RKO (cell line): ENCODE measurements around the gene MARS1.

ENCODE experiments used
- DNase-seq: peaks from one replicate; pipeline ENCODE4 v3.0.0-alpha.2; 2016; ENCODE audit warnings: low spot score

The MARS1 gene

DNA sequence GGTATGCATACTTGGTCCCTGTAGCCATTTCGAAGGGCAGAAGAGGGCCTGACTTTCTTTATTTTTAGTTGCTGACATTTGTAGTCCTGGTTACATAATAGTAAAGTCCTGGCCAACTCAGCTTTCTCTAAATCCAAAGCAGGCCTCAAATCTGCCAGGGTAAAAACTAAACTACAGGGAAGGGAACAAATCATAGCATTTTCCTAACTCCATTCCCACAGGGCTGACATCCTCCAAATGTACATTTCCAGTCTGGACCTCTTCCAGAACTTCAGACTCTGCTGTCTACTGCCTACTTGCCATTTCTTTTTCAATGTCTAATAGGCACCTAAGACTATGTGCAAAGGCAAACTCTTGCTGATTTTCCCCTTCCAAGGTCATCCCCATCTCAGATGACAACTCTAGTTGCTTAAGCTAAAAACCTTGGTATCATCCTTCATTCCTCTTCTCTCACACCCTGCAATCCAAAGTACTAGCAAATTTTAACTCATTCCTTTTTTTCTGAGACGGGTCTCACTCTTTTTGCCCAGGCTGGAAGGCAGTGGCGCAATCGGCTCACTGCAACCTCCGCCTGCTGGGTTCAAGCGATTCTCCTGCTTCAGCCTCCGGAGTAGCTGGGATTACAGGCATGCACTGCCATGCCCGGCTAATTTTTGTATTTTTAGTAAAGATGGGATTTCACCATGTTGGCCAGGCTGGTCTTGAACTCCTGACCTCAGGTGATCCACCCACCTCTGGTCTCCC lies 30.5 kb downstream of the MARS1 start:
- DNase-seq: no peak

DNA sequence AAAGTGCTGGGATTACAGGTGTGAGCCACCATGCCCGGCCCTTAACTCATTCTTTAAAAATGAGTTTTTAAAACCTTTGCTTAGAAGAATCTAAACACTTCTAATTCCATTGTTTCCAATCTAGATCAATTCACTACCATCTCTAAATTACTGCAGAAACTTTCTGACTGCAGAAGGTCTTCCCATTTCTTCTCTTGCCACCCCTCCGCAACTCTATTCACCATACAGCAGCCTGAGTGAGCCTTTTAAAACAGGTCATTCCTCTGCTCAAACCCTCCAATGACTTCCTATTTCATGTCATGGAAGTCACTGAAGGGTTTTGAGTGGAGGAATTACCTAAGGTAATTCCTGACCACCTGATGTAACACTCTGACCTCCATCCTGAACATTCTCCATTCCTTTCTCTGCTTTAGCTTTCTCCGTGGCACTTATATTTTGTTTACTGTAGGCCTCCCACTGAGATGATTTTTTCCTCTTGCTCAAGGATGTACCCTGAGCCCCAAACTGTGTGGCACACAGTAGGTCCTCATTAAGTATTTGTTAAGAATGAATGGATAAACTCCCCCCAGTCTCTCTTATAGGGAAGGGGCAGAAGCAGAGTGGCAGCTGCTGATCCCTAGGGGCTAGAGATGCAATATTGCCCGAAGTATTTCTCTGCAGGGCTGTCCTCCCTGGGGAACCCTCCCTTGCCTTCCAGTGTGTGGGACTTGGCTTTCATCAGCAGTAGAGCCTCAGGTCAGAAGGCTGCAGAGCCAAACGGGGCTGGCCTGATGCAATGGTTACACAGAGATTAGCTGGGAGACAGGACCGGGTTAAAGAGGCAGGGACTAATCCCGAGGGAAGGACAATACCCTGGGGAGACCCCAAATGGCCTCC lies 31.3 kb downstream of the MARS1 start:
- peak; percentile 43 for DNase-seq

DNA sequence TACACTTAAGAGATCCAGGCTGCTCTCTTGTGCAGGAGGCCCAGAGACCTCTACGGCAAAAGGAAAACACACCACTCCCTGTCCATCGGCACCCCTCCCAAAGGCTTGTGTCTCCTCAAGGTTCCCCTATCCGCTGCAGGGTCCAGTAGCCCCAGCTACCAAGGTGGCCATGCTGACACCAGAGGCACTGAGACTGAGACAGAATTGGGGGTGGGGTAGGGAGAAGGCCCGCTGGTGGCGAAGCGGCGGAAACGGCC lies 31.9 kb downstream of the MARS1 start:
- peak; percentile 78 for DNase-seq

DNA sequence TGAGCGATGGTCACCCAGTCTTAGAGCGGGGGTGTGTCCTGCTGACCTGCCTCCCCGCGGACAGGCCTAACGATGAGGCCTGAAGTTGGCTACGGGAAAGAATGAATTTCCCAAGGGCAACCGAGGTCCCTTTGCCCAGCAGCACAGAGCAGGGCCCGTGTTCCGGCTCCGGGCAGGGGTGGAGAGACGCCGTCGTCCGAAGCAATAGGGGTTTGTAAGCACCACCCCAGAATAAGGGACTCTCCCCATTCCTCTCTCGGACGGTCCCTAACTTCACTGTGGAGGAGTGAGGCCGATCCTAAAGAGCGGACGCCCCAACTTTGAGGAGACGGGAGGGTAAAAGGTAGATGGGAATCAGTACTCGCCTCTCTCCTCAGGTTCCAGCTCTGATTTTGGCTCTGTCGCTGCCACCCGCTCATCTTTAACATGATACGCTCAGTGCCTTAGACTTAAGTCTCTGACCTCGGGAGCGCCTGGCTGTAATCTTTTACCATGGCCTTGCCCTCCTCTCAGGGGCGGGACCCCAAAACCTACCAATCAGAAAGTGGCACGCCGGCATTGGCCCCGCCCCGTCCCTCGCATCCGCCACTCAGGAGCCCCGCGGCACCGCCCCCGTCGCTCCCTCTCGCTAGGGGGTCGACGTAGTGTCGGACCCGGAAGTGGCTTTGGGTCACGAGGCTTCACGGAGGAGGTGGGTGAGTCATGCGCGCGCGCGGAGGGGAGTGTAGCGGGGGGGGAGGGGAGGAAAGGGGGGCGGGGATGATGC lies 32.4 kb downstream of the MARS1 start, which contains the start of gene DDIT3:
Gene DDIT3, minus strand, starts transcription at position 462 of the 766 bp plus-strand sequence. CDS start 3,108 bp downstream, outside the sequence.
- DNase-seq: peak; percentile 98

DNA sequence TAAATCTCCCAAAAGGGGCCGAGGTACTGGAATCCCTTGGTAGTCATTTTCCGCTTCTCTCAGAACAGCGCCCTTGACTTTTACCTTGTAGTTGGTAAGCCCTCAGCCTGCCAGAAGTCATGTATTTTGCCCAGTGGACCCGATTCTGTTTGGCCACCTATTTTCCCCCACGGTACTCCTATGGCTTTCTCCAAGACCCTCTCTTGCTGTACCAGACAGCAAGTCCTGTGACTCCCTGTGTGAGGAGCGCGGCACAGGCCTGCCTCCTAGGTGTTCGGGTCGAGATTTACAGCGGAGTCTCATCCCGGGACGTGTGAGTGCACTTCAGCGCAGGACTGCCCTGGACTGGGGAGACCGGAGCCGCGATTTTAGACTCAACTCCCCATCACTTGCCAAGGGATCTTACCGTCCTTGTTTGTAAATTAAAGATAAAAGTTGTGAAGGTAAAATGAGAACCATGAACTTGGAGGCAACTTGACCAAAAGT lies 33.7 kb downstream of the MARS1 start:
- no peak for DNase-seq

DNA sequence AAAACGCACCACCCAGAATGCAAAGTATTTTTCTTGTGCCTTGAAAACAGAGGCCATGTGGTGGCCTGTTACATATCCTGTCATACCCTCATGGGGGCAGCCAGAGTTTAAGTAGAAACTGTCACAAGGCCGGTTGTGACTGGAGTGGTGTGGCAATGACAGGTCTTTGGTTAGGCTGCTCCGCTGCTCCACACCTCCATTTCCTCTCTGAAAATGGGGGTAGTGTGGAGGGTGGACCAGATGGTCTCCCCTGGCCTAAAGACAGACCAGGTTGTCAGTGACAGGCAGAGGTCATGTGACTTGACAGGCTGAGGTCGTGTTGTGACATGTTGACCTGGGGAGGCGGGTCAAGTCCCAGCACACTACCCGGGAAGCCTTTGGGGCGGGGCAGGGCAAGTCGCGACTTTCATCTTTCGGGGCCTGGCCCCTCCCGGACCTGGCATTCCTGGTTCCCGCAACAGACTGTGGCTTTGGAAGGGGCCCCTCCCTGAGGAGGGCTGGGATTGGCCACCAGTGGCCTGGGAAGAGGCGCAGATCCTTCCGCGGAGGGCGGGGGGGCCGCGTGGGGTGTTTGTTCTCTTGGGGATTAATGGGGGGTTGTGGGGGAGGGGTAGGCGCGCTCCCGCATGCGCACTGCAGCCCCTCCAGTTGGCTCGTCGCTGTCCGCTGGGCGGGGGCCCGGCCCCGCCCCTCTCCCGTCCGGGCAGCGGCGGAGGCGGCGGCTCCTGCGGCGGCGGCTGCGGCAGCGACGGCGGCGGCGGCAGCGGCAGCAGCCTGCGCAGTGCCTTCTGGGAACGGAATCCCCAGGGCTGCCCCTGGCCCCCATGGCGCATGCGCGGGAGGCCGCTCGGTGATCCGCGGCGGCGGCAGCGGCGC lies 34.4 kb downstream of the MARS1 start, which contains the start of gene MBD6:
Gene MBD6, plus strand, starts transcription at position 814 of the 876 bp plus-strand sequence. CDS start 1,480 bp downstream, outside the sequence.
- DNase-seq: peak; percentile 92

DNA sequence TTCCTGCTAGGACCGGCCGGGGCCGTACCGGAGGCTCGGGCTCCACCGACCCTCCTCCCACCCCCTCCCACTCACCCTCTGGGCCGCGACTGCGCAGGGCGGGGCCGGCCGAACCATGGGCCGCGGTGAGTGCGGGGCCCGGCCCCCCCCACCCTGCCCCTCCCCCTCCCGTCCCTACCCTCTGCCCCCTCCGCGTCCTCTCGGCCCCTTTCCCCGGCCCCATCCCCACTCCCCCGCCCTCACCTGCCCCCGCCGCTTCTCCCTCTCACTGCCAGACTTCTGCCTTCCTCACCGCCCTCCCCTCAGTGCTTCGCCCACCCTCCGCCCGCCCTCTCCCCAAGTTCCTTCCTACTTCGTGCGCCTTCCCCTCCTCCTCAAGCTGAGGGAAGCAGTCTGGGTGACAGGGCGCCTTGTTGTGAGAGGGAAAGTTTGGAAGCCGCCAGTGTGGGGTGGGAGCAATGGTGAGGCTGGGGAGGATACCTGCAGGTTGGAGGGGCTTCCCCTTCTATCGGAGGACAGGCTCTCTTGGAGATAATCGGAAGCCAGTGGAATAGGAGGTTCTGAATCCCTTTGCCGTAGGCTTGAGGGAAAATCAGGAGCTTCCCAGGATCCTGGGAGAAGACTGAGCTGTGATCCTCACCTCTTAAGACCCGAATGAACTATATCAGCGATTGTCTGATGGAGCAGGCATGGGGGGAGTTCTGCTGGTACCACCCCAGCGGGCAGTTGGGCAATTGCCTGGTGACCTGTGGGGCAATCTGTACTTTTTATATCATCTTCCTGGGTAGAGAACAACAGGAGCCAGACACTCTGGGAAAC lies 35.2 kb downstream of the MARS1 start:
- peak; percentile 71 for DNase-seq

DNA sequence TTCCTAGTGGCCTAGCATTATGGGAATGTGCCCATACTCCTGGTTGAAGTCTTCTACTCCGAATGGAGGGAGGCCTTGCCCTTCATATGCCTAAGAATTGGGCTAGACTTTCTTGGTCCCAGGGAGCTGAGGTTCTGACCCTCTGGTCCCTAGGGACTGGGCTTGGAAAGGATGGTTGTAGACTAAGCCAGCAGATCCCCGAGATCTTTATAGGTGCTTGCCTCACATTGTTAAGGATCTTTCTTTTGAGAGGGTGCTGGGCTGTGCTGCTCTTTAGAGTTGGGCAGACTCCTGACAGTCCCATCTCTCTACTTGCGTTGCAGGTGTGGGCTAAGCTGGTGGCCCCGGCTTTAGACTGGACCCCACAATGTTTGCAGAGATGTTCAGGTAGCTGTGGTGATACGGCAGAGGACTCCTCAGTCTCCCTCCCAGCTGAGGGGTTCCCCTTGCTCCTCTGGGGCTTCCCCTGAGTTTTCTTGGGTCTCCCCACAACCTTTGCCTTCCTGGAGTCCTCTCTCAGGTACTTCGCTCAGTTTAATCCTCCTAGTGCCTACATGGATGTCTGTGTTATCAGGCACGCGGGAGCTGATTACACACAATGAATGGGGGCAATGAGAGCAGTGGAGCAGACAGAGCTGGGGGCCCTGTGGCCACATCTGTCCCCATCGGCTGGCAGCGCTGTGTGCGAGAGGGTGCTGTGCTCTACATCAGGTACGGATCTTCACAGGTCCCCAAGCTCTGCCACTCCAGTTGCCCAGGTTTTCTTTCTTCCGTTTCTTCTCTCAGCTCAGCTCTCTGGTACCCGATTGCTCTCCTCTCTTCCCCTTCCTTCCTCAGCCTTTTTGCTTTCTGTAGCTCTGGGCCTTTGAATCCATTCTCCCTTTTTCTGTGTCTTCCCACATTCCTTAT lies 36.1 kb downstream of the MARS1 start:
- DNase-seq: no peak

DNA sequence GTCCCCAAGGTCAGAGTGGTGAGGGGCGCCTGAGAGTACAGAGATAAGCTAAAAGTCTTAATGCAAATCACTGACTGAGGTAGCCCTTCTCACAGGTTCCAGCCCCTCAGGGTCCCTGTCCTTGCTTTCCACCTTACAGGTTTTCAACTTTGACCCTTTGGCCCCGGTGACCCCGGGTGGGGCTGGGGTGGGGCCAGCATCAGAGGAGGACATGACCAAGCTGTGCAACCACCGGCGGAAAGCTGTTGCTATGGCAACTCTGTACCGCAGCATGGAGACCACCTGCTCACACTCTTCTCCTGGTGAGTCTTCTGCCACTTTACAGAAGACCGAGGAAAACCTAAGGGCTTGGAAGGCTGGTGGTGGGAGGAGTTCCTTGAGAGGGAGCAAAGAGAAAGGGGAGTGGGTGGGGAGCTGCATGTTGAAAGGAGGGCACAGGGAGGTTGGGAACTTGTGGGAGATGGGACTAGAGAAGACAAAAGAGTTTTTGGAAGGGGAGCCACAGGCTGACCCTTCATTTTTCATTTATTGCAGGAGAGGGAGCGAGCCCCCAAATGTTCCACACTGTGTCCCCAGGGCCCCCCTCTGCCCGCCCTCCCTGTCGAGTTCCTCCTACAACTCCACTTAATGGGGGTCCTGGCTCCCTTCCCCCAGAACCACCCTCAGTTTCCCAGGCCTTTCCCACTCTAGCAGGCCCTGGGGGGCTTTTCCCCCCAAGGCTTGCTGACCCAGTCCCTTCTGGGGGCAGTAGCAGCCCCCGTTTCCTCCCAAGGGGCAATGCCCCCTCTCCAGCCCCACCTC lies 37.1 kb downstream of the MARS1 start:
- no peak for DNase-seq

DNA sequence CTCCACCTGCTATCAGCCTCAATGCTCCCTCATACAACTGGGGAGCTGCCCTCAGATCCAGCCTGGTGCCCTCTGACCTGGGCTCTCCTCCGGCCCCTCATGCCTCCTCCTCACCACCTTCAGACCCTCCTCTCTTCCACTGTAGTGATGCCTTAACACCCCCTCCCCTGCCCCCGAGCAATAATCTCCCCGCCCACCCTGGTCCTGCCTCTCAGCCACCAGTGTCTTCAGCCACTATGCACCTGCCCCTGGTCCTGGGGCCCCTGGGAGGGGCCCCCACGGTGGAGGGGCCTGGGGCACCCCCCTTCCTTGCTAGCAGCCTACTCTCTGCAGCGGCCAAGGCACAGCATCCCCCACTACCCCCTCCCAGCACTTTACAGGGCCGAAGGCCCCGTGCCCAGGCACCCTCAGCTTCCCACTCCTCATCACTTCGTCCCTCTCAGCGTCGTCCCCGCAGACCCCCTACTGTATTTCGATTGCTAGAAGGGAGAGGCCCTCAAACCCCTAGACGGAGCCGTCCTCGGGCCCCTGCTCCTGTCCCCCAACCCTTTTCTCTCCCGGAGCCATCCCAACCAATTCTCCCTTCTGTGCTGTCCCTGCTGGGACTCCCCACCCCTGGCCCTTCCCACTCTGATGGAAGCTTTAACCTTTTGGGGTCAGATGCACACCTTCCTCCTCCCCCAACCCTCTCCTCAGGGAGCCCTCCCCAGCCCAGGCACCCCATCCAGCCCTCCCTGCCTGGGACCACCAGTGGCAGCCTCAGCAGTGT lies 37.9 kb downstream of the MARS1 start:
- no peak for DNase-seq

DNA sequence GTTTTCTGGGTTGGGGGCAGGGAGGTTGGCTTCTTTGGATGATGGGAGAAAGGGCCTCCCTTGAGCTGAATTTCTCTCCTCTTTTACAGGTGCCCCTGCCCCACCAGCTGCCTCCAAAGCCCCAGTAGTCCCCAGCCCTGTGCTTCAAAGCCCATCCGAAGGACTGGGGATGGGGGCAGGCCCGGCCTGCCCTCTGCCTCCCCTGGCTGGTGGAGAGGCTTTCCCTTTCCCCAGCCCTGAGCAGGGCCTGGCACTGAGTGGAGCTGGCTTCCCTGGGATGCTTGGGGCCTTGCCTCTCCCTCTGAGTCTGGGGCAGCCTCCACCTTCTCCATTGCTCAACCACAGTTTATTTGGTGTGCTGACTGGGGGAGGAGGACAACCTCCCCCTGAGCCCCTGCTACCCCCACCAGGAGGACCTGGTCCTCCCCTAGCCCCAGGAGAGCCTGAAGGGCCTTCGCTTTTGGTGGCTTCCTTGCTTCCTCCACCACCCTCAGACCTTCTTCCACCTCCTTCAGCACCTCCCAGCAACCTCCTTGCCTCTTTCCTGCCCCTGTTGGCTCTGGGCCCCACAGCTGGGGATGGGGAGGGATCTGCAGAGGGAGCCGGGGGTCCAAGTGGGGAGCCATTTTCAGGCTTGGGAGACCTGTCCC lies 38.7 kb downstream of the MARS1 start:
- no peak for DNase-seq

DNA sequence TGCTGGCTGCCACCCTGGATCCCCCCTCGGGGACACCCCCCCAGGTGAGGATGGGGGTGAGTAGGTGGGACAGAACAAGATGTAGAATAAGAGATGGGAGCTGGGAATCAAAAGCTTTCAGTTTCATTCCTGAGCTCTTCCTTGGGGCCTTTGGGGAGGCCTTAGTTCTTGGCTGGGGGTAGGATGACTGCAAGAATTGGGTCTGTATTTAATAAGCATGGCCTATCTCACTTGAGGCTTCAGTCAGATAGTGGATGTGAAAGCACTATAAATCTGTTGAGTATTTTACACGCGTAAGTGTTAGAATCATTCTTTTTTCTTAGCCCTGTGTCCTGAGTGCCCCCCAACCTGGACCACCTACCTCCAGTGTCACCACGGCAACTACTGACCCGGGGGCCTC lies 39.3 kb downstream of the MARS1 start:
- DNase-seq: no peak

DNA sequence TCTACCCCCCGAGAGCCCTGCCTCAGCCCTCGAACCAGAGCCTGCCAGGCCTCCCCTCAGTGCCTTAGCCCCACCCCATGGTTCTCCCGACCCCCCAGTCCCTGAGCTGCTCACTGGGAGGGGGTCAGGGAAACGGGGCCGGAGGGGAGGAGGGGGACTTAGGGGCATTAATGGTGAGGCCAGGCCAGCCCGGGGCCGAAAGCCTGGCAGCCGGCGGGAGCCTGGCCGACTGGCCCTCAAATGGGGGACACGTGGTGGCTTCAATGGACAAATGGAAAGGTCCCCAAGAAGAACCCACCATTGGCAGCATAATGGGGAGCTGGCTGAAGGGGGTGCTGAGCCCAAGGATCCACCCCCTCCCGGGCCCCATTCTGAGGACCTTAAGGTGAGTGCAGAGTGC lies 40.3 kb downstream of the MARS1 start:
- no peak for DNase-seq

DNA sequence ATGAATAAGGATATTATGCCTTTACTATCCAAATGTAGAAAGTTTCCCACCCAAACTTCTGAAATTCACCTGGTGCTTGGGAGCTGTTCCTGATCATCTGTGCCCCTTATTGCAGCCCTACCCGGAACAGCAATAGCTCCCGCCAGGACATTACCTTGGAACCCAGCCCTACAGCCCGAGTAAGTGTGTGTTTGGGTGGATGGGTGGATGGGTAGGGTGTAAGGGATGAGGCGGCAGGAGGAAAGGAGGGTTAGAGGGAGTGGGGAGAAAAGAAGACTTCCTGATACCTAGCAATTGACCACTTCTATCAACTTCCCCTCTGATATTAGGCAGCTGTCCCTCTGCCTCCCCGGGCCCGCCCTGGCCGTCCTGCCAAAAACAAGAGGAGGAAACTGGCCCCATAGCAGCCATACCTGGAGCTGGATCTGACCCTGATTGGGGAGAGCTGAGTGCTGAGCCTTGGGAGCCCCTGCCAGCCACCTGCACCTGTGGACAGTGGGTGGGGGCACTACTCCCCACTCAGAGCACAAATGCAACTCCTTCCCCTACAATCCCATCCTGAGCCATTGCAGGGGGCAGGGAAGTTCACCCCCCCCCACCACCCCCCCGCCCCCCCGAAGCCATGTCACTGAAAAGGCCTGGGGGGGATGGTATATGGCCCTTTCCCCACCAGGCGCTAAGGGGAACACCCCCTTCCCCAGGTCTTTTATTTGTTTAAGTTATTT lies 41.1 kb downstream of the MARS1 start:
- no peak for DNase-seq

DNA sequence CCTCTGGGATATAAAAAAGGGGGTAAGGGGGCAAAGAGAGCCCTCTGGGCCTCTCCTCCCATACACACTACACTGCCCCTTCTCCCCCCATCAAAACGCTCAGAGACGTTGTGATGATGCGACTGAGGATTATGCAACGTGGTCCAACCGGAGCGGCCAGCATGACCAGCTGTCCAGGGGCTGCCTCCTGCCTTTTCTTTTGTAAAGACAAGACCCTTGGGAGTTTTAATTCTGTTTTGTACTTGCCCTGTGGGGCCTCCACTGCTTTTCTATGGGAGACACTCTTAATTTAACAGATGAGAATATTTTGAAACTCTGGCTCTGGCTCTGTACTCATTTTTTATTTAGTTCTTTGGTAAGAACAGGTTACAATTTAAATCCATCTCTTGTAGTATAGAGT lies 42.0 kb downstream of the MARS1 start:
- no peak for DNase-seq

DNA sequence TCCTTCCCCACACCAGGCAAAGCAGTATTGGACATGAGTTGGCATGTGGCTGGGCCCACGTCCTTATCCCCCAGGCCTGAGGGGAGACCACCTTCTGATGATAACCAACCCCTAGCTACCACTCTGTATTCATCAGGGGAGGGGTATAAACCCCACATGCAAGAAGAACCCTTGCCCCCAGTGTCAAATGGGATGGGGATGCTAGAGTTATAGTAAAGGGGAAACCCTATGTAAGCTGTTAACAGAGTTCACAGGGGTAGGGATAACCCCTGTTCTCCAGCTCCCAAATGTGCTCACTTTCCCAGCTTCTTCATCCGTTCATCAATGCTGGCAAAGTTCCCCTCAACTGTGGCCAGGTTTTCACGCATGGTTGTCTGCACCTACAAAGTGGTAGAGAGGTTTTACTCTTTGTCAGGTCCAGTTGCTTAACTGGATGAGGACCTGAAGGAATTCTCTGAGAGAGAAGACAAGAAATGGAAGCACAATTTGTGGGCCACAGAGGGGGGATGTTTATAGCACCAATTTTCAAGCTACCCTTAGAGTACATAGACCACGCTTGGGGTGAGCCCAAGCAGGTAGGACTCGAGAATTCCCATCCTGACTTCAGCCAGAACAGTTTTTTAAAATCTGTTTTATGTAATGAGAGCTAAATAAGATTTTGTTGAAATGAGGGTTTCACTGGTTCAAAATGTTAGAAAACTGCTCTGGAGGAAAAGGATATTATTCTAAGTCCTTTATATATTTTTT lies 42.7 kb downstream of the MARS1 start:
- DNase-seq: no peak
